ENCODE data around the gene PPP1R12B.
"Not testable (repeated sequence)": the region's sequence is repeated elsewhere in the genome, so short reads cannot be mapped to it uniquely, and the experiment has no call there.

Gene PPP1R12B

DNA sequence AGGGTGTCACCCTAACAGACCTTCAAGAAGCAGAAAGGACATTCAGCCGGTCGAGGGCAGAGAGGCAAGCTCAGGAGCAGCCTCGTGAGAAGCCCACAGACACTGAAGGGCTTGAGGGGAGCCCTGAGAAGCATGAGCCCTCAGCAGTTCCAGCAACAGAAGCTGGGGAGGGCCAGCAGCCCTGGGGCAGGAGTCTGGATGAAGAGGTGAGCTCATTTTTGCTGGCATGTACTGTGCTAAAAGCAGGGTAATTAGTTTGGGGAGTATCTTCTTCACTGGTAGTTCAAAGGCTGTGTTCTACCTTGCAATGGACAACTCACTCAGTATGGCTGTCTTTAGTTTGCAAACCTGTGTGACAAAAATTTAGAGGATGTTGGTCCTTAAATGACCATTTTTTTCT lies 144.6 kb downstream of the PPP1R12B start:
- DNase-seq = not testable (repeated sequence)

GRCh38 chr1:202498542-202498941 lies 150.0 kb downstream of the PPP1R12B start:
- no peak for DNase-seq

DNA sequence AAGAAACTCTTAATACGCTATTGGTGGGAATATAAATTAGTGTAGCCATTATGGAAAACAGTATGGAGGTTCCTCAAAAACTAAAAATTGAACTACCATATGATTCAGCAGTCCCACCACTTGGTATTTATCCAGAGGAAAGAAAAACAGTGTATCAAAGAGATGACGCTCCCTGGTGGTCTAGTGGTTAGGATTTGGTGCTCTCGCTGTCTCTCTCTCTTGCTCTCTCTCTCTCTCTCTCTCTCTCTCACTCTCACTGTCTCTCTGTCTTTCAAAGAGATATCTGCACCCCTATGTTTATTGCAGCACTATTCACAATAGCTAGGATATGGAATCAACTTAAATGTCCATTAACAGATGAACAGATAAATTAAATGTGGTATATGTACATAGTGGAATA lies 151.5 kb downstream of the PPP1R12B start:
- DNase-seq = not testable (repeated sequence)

DNA sequence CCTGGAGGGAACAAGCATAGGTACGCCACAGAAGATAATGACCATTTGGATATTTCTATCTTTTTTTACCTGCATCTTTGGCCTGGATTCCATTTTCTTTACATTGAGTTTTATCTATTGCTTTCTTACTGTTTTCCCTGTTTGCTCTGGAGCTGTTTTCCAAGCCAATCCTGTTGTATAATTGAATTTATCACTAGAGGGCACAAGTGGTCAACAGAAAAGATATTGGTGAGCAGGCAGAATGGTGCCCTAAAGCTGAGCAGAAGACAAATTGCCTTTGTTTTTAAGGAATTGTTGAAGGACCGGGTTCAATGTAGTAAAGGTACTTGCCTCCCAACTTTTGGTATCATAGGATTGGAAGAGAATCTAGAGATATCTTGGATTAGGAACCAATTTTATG lies 152.8 kb downstream of the PPP1R12B start:
- no peak for DNase-seq

DNA sequence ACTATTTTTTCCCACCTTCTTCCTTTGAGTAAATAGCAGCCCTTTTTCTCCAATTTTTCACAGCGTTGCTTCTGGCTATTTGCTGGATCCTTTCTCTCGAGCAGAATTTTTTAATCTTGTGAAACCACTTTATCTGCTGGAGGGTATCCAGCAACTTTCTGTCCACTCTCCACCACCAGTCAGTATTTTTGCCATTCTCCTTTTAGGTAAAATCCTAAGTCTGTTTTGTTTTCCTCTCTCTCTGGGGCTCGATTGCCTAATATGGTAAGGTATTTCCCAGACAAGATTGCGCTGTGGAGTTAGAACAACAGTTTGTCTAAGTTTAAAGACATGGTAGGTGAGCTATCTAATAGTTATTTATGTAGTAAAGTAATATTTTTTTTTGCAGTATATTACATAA lies 156.9 kb downstream of the PPP1R12B start:
- no peak for DNase-seq

- not testable (repeated sequence) for DNase-seq
Observed at GRCh38 chr1:202505880-202506575, 157.5 kb downstream of the PPP1R12B start.

DNA sequence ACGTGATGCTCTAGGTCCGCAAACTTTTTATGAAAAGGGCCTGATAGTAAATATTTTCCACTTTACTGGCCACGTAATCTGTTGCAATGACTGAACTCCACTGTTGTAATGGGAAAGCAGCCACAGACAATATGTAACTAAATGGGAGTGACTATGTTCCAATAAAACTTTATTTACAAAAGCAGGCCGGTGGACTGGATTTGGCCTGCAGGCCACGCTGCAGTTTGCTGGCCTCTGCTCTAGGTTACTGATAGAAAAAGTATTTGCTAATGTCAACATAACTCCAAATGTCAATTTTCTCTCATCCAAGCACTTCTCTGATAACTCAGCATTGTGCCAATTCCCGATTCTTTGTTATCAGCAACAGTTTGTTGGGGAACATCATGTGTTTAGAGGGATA lies 160.4 kb downstream of the PPP1R12B start:
- DNase-seq = not testable (repeated sequence)

- not testable (repeated sequence) for DNase-seq
Observed at GRCh38 chr1:202513875-202514274, 165.4 kb downstream of the PPP1R12B start.

DNA sequence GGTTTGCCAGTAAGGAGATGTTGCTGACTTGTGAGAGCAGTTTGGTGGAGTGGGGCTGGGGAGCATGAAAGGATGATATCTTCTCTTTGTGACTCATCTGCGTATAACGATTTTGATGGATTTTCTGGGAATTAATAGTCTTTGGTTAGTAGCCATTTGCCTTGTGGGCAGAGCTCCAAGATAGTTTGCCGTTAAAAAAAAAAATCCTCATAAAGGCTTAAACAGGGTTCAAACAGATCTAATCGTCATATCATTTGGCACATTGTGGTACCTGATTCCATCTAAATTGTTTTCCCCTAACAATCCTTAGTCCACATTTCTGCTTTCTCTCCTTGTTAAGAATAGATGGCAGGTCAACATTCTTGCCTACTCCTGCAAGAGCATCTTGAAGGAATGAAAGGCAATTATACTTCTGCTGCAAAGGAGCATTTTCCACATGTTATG lies 168.0 kb downstream of the PPP1R12B start:
- DNase-seq = no peak

- DNase-seq = not testable (repeated sequence)
Observed at GRCh38 chr1:202517146-202517545, 168.6 kb downstream of the PPP1R12B start.

DNA sequence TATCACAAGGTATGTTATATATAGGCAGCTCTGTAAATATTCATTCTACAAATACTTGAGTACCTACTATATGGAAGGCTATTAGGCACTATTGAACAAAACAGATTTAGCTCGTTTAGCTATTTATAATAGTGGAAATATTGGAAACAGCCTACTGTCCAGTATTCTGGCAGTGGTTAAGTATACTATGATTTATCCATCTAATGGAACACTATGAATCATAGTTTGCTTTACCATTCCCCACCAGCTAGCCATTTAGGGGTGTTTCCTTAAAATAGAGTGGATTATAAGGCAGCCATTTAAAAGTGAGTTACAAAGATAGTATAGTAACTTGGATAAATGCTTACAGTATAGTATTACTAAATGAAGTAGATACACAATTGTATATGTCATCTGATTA lies 169.7 kb downstream of the PPP1R12B start:
- DNase-seq = not testable (repeated sequence)

DNA sequence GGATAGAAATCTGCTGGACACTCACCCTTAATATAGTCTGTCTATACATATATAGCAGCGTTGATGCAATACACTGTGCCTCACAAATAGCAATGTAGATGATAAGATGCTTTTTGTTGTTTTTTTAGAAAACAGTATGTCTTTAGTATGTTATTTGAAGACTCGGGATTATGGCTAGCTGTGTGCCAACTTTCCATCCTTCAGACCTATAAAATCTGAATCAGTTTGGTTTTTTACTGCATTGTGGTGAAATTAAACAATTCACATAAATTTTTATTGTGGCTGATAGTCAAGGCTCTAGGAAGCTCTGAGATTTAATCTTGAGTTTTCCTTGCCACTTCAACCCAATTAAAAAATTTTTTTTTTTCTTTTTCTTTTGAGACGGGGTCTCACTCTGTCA lies 170.4 kb downstream of the PPP1R12B start:
- not testable (repeated sequence) for DNase-seq

GRCh38 chr1:202520129-202520856 lies 171.8 kb downstream of the PPP1R12B start:
- DNase-seq = not testable (repeated sequence)

- not testable (repeated sequence) for DNase-seq
Observed at GRCh38 chr1:202520857-202521216, 172.3 kb downstream of the PPP1R12B start.

- not testable (repeated sequence) for DNase-seq
Observed at GRCh38 chr1:202521484-202521883, 173.0 kb downstream of the PPP1R12B start.

- no peak for DNase-seq
Observed at GRCh38 chr1:202521886-202522285, 173.4 kb downstream of the PPP1R12B start.

- not testable (repeated sequence) for DNase-seq
Observed at GRCh38 chr1:202526056-202526455, 177.6 kb downstream of the PPP1R12B start.

- not testable (repeated sequence) for DNase-seq
Observed at GRCh38 chr1:202528096-202528722, 179.7 kb downstream of the PPP1R12B start.

- not testable (repeated sequence) for DNase-seq
Observed at GRCh38 chr1:202530686-202531085, 182.2 kb downstream of the PPP1R12B start.

DNA sequence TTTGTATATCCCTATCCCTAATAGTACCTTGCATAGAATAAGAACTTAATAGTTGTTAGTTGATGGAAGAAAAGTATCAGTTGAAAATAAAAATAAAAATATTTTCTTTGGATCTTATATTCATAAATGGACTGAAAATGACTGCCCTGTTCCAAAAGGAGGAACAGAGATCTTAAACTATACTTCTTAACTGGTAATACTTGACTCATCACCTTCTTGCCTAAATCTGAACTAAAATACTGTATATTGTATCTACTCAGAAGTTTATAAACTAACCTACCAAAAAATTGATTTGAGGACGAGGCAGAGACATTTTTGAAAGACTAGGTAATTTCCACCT lies 182.9 kb downstream of the PPP1R12B start:
- no peak for DNase-seq

DNA sequence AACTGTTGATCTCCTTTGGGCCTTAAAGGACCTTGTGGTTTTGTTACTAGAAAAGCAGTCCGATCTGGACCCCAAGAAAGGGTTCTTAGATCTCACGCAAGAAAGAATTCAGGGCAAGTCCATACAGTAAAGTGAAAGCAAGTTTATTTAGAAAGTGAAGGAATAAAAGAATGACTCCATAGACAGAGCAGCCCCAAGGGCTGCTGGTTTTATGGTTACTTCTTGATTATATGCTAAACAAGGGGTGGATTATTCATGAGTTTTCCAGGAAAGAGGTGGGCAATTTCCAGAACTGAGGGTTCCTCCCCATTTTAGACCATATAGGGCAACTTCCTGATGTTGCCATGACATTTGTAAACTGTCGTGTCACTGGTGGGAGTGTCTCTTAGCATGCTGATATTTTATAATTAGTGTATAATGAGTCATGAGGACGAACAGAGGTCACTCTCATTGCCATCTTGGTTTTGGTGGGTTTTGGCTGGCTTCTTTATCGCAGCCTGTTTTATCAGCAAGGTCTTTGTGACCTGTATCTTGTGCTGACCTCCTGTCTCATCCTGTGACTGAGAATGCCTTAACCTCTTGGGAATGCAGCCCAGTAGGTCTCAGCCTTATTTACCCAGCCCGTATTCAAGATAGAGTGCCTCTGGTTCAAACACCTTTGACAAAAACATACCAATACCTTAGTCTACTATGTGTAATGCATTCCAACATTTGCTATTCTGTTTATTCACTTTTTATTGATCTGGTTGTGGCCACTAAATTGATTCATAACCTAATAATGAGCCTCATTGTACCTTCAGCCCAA lies 183.5 kb downstream of the PPP1R12B start:
- not testable (repeated sequence) for DNase-seq

DNA sequence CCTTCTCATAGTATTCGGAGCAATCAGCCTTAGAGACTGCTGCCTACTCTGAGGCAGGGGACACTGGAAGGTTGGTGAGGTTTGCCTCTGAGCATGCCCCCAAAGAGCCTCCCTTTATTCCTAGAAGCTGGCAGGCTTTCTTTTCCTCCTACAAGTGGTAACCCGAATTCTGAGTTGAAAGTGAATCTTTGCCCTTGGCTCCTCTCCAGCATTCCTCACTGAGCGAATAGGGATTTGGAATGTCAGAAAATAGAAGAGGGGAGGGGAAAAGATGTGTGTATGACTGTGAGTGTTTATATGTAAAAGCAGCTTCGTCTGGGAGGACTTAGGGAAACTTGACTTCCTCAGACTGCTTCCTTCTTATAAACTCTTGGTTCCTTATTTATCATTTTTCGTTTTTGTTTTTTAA lies 190.7 kb downstream of the PPP1R12B start:
- not testable (repeated sequence) for DNase-seq

DNA sequence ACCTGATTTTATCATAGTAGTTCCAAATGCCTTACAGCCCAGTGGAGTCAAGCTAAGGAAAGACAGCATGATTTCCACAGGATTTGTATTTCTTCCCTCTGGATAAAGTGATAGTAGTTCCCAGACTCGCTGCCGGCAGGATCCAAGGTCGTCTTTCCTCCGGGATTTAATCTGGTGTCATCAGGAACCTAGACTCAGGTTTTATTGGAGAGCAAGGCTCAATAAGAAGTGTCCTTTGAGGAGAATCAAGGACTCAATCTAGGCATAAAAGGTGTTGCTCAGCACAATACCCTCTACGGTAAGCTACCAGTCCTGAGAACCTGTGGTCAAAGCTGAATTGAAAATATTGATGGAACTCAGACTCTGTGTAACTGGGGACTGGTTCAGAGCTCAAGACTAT lies 191.1 kb downstream of the PPP1R12B start:
- DNase-seq = not testable (repeated sequence)

All from activated T-cell treated with anti-CD3 and anti-CD28 coated beads, Interleukin-2, amount 50 U/mL, for 1 hour (primary cell).